ENCODE measurements around the gene MIXL1.

The MIXL1 gene

GRCh38 chr1:226274138-226274537 lies 50.7 kb downstream of the MIXL1 start:
- H2AFZ ChIP-seq (ENCODE audit: low read length) = no peak overlapping the region
- no peaks in the 10 kb centered on the region for H3K9me3 ChIP-seq (ENCODE audit: low read length)
- H3K4me2 ChIP-seq (ENCODE audit: low read length) = no peak overlapping the region
- no peak overlapping the region for H3K4me3 ChIP-seq (ENCODE audit: low read depth, low read length, poor library complexity, severe bottlenecking)
- no peak overlapping the region for H3K9ac ChIP-seq (ENCODE audit: low read length)
- no peak overlapping the region for H3K27ac ChIP-seq (ENCODE audit: low read depth, low read length, poor library complexity, severe bottlenecking)
- no peak for TF ChIP-seq EZH2 (IDR thresholded peaks at IDR 0.05; ENCODE audit: borderline replicate concordance, low read length)
- no peak for TF ChIP-seq CTCF (IDR thresholded peaks at IDR 0.05; ENCODE audit: low read length)
- no peaks in the 10 kb centered on the region for H3K27me3 ChIP-seq (ENCODE audit: insufficient read depth, low read length)
- no peaks in the 10 kb centered on the region for H3F3A ChIP-seq (ENCODE audit: insufficient read depth, low read length)
- H3K4me1 ChIP-seq (ENCODE audit: insufficient read depth, low read length, severe bottlenecking) = no peaks in the 10 kb centered on the region
- no peaks in the 10 kb centered on the region for H3K79me2 ChIP-seq (ENCODE audit: insufficient read depth, low read length)
- no peaks in the 10 kb centered on the region for H3K9me2 ChIP-seq (ENCODE audit: low read depth, low read length)
- peaks cover 43% of the 10 kb centered on the region for H3K36me3 ChIP-seq (ENCODE audit: insufficient read depth, low read length)
- no peaks in the 10 kb centered on the region for H4K20me1 ChIP-seq (ENCODE audit: insufficient read depth, low read length)

GRCh38 chr1:226276077-226276682 lies 52.7 kb downstream of the MIXL1 start:
- Histone ChIP-seq H3K4me1 (ENCODE audit: insufficient read depth, low read length, severe bottlenecking) (no peaks in the 10 kb centered on the region), H4K20me1 (ENCODE audit: insufficient read depth, low read length) (no peaks in the 10 kb centered on the region), H3K36me3 (ENCODE audit: insufficient read depth, low read length) (peaks cover 46% of the 10 kb centered on the region), H3K9me3 (ENCODE audit: low read length) (no peaks in the 10 kb centered on the region), H3F3A (ENCODE audit: insufficient read depth, low read length) (no peaks in the 10 kb centered on the region), H3K27me3 (ENCODE audit: insufficient read depth, low read length) (no peaks in the 10 kb centered on the region), H3K9ac (ENCODE audit: low read length) (no peak overlapping the region), H3K9me2 (ENCODE audit: low read depth, low read length) (no peaks in the 10 kb centered on the region), H3K4me2 (ENCODE audit: low read length) (no peak overlapping the region), H3K27ac (ENCODE audit: low read depth, low read length, poor library complexity, severe bottlenecking) (no peak overlapping the region), H3K4me3 (ENCODE audit: low read depth, low read length, poor library complexity, severe bottlenecking) (no peak overlapping the region), H2AFZ (ENCODE audit: low read length) (no peak overlapping the region), H3K79me2 (ENCODE audit: insufficient read depth, low read length) (no peaks in the 10 kb centered on the region)
- TF ChIP-seq CTCF (IDR thresholded peaks at IDR 0.05; ENCODE audit: low read length) (no peak), EZH2 (IDR thresholded peaks at IDR 0.05; ENCODE audit: borderline replicate concordance, low read length) (no peak)
